GM10266 (cell line): ENCODE results near the gene DNM1.

Experiments used
- DNase-seq: peaks from one replicate; pipeline ENCODE4 v3.0.0; 2012; ENCODE audit errors: extremely low spot score
- CTCF ChIP-seq: IDR thresholded peaks from 2 replicates; pipeline ENCODE4 v1.5.1; 2012; ENCODE audit warnings: mild to moderate bottlenecking, low read depth; ENCODE audit not compliant: control insufficient read depth, insufficient read depth; ENCODE audit errors: missing control alignments

Gene DNM1

GRCh38 chr9:128288273-128289004 lies 85.3 kb downstream of the DNM1 start:
- no peak for TF ChIP-seq CTCF

GRCh38 chr9:128292009-128292408 lies 88.8 kb downstream of the DNM1 start:
- no peak for DNase-seq
- no peak for TF ChIP-seq CTCF

More at GRCh38 chr9:128288273-128289004, 85.3 kb downstream of the DNM1 start:
- DNase-seq = no peak

- no peak for DNase-seq
Measured at GRCh38 chr9:128293091-128293490, 89.9 kb downstream of the DNM1 start.

GRCh38 chr9:128294142-128294541 lies 91.0 kb downstream of the DNM1 start:
- DNase-seq = no peak
- TF ChIP-seq CTCF = no peak

More at GRCh38 chr9:128293091-128293490, 89.9 kb downstream of the DNM1 start:
- no peak for TF ChIP-seq CTCF

GRCh38 chr9:128296340-128297220 lies 93.4 kb downstream of the DNM1 start:
- no peak for TF ChIP-seq CTCF
- no peak for DNase-seq

- DNase-seq = no peak
- no peak for TF ChIP-seq CTCF
Measured at GRCh38 chr9:128297221-128297773, 94.1 kb downstream of the DNM1 start.
